OCI-LY3 (cell line): ENCODE results near the gene S100A16.

Source experiments
- CTCF ChIP-seq: fragments of 200-600, 300-600 bp; sonication (generic); IDR thresholded peaks from 2 replicates; pipeline ENCODE4 v1.5.1; 2014; ENCODE audit warnings: antibody characterized with exemption, low read length, low read depth
- EZH2phosphoT487 ChIP-seq: fragments of 200-600 bp; shearing (Covaris generic); IDR thresholded peaks from 2 replicates; pipeline ENCODE4 v1.6.1; 2018; ENCODE audit warnings: antibody characterized with exemption, mixed run types, low read depth

- TF ChIP-seq CTCF: no peak
- TF ChIP-seq EZH2phosphoT487: no peak
Observed at GRCh38 chr1:153647346-153647714, 34.4 kb upstream of the S100A16 start.
